Measurements from ENCODE around the gene SLC25A23. TPM values are rescaled to one million over a fixed set of nuclear protein-coding genes. Genes with fewer than 3 reads are reported as not detected.
A peak's percentile ranks its signal among the peaks of the same experiment; 100 is the strongest.

SLC25A23 gene
- polyA plus RNA-seq, 2 of the 4 experiments (the other 2 are of a cell fraction): 3.3 to 18.2 TPM

DNA sequence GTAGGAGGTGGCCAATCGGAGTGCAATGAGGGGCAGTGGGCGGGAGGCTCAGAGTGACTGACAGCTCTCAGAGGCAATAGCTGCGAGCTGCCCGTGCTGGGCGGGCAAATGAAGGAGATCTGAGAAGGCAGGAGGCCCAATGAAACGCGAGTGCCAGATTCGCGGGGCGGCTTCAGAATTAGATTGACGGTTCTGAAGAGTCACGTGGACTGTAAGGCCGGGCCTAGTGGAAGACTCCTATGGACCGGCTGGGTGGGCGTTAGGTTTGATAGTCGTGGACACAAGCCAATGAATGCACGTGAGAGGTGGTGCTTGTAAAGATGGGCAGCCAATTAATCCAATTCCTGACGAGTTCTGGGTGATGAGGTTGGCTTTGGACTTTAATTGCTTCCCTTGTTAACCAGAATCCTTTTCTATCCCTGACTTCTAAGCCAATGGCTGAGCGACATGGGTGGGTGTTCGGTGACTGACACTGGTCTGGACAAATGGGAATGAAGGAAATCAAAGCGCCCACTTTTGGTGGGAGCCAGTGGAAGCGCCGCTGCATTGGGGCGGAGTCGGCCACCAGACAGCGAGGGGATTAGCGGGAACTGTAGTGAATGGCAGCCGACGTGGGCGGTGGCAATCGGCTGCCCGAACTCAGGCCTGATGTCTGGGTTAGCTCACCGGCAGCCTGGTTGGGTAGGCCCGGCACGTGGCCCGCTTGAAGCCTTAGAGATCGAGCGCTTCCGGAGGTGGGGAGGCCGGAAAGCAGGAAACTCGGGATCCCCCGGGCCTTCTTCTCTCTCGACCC is 34.5 kb downstream of the SLC25A23 start:
- ATAC-seq: peak; percentile 95 to 96
- Histone ChIP-seq H3K9me3 (no peaks in the 10 kb centered on the region), H3K4me3 (peak overlapping the region; percentile 15; the same call in 2 of the 3 replicates), H3K27ac (peak overlapping the region; percentile 68 to 87), H3K4me2 (peak overlapping the region; percentile 51), H3K4me1 (peaks cover 15% of the 10 kb centered on the region; the same call in 2 of the 3 replicates)
- DNase-seq (ENCODE audit: low read depth in 1 of 2, low spot score in 1 of 2): peak; percentile 97 to 100
- 4% methylated on average over 34 of the region's 43 CpGs for WGBS (ENCODE audit: missing lambda C conversion rate)
- FAIRE-seq: no peak
- CTCF ChIA-PET: interaction anchor here (1.0 to 1.4 kb wide), 2 partner anchors 9 to 207 kb away, joined by 3 to 4 read pairs; no protein-coding TSS in a partner anchor
- POLR2A ChIA-PET: interaction anchor here (0.7 to 1.2 kb wide), 5 partner anchors 11 to 64 kb away, joined by 3 to 6 read pairs (median 4); partner anchors contain the start of genes ALKBH7, CLPP and GTF2F1
- TF ChIP-seq RFX5 (IDR thresholded peaks at IDR 0.05): 0 out of 2 replicates have a peak, but pooled peaks have one; percentile 9
- TF ChIP-seq, protein P1, sequence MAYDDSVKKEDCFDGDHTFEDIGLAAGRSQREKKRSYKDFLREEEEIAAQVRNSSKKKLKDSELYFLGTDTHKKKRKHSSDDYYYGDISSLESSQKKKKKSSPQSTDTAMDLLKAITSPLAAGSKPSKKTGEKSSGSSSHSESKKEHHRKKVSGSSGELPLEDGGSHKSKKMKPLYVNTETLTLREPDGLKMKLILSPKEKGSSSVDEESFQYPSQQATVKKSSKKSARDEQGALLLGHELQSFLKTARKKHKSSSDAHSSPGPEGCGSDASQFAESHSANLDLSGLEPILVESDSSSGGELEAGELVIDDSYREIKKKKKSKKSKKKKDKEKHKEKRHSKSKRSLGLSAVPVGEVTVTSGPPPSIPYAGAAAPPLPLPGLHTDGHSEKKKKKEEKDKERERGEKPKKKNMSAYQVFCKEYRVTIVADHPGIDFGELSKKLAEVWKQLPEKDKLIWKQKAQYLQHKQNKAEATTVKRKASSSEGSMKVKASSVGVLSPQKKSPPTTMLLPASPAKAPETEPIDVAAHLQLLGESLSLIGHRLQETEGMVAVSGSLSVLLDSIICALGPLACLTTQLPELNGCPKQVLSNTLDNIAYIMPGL (CRISPR knock-in tag; IDR thresholded peaks at IDR 0.05; ENCODE audit: borderline replicate concordance): peak; percentile 74; the same call in 1 of the 2 replicates
- peak; percentile 42 for TF ChIP-seq BHLHE40 (IDR thresholded peaks at IDR 0.05; ENCODE audit: low read depth, low read length)
- no peak for TF ChIP-seq POLR2AphosphoS2 (conservative IDR thresholded peaks at IDR 0.05; ENCODE audit: low read length)
- no peak for TF ChIP-seq MAFK (IDR thresholded peaks at IDR 0.05; ENCODE audit: partially characterized antibody)
- no peak for TF ChIP-seq CBX8 (IDR thresholded peaks at IDR 0.05)
- no peak for TF ChIP-seq MYC (IDR thresholded peaks at IDR 0.05; ENCODE audit: borderline replicate concordance, low read length)
- peak; percentile 73; the same call in 1 of the 2 replicates for TF ChIP-seq TFCP2L1 (CRISPR knock-in tag; IDR thresholded peaks at IDR 0.05)
- peak; percentile 17; the same call in 1 of the 2 replicates for TF ChIP-seq POLR2A (IDR thresholded peaks at IDR 0.05; ENCODE audit: low read length)
- TF ChIP-seq PHF8 (IDR thresholded peaks at IDR 0.05; ENCODE audit: borderline replicate concordance, low read depth): no peak
- TF ChIP-seq, protein P2, sequence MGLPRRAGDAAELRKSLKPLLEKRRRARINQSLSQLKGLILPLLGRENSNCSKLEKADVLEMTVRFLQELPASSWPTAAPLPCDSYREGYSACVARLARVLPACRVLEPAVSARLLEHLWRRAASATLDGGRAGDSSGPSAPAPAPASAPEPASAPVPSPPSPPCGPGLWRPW (IDR thresholded peaks at IDR 0.05): no peak
- TF ChIP-seq, protein P3, sequence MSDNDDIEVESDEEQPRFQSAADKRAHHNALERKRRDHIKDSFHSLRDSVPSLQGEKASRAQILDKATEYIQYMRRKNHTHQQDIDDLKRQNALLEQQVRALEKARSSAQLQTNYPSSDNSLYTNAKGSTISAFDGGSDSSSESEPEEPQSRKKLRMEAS (IDR thresholded peaks at IDR 0.05): peak; percentile 98
- no peak for TF ChIP-seq ESRRA (IDR thresholded peaks at IDR 0.05; ENCODE audit: borderline replicate concordance, low read length)
- TF ChIP-seq FOSL2 (IDR thresholded peaks at IDR 0.05): no peak
- no peak for TF ChIP-seq FOSL2 (CRISPR knock-in tag; IDR thresholded peaks at IDR 0.05)
- TF ChIP-seq, protein P4, sequence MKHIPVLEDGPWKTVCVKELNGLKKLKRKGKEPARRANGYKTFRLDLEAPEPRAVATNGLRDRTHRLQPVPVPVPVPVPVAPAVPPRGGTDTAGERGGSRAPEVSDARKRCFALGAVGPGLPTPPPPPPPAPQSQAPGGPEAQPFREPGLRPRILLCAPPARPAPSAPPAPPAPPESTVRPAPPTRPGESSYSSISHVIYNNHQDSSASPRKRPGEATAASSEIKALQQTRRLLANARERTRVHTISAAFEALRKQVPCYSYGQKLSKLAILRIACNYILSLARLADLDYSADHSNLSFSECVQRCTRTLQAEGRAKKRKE (CRISPR knock-in tag; IDR thresholded peaks at IDR 0.05; ENCODE audit: low read depth): peak; percentile 95; the same call in 1 of the 2 replicates
- no peak for TF ChIP-seq KDM1A (IDR thresholded peaks at IDR 0.05; ENCODE audit: low read depth)
- no peak for TF ChIP-seq JUN (IDR thresholded peaks at IDR 0.05)
- peak; percentile 39; the same call in 1 of the 2 replicates for TF ChIP-seq NPAS2 (CRISPR knock-in tag; IDR thresholded peaks at IDR 0.05; ENCODE audit: borderline replicate concordance)
- TF ChIP-seq RARB (CRISPR knock-in tag; IDR thresholded peaks at IDR 0.05): no peak
- TF ChIP-seq FOXS1 (CRISPR knock-in tag; IDR thresholded peaks at IDR 0.05): no peak; the same call in 1 of the 2 replicates
- TF ChIP-seq HOXA7 (CRISPR knock-in tag; IDR thresholded peaks at IDR 0.05): no peak
- no peak for TF ChIP-seq SREBF2 (IDR thresholded peaks at IDR 0.05)
- TF ChIP-seq, protein P5, sequence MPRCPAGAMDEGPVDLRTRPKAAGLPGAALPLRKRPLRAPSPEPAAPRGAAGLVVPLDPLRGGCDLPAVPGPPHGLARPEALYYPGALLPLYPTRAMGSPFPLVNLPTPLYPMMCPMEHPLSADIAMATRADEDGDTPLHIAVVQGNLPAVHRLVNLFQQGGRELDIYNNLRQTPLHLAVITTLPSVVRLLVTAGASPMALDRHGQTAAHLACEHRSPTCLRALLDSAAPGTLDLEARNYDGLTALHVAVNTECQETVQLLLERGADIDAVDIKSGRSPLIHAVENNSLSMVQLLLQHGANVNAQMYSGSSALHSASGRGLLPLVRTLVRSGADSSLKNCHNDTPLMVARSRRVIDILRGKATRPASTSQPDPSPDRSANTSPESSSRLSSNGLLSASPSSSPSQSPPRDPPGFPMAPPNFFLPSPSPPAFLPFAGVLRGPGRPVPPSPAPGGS (IDR thresholded peaks at IDR 0.05): no peak
- TF ChIP-seq CBX2 (IDR thresholded peaks at IDR 0.05; ENCODE audit: borderline replicate concordance, low read depth): no peak
- TF ChIP-seq EHF (CRISPR knock-in tag; IDR thresholded peaks at IDR 0.05): peak; percentile 70; the same call in 1 of the 2 replicates
- 0 out of 2 replicates have a peak, but pooled peaks have one; percentile 33 for TF ChIP-seq ZNF302 (CRISPR knock-in tag; IDR thresholded peaks at IDR 0.05)
- no peak for TF ChIP-seq EHMT2 (IDR thresholded peaks at IDR 0.05; ENCODE audit: low read depth)
- no peak for TF ChIP-seq CEBPB (IDR thresholded peaks at IDR 0.05)
- TF ChIP-seq, protein P6, sequence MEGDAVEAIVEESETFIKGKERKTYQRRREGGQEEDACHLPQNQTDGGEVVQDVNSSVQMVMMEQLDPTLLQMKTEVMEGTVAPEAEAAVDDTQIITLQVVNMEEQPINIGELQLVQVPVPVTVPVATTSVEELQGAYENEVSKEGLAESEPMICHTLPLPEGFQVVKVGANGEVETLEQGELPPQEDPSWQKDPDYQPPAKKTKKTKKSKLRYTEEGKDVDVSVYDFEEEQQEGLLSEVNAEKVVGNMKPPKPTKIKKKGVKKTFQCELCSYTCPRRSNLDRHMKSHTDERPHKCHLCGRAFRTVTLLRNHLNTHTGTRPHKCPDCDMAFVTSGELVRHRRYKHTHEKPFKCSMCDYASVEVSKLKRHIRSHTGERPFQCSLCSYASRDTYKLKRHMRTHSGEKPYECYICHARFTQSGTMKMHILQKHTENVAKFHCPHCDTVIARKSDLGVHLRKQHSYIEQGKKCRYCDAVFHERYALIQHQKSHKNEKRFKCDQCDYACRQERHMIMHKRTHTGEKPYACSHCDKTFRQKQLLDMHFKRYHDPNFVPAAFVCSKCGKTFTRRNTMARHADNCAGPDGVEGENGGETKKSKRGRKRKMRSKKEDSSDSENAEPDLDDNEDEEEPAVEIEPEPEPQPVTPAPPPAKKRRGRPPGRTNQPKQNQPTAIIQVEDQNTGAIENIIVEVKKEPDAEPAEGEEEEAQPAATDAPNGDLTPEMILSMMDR (IDR thresholded peaks at IDR 0.05): no peak
- no peak for TF ChIP-seq RNF2 (IDR thresholded peaks at IDR 0.05; ENCODE audit: borderline replicate concordance, low read depth)
- peak; percentile 86 for TF ChIP-seq TP53 (CRISPR knock-in tag; IDR thresholded peaks at IDR 0.05)
- TF ChIP-seq NR3C1 (IDR thresholded peaks at IDR 0.05): no peak
- TF ChIP-seq KDM5A (IDR thresholded peaks at IDR 0.05): no peak
- no peak for TF ChIP-seq FOSB (CRISPR knock-in tag; IDR thresholded peaks at IDR 0.05)
- no peak for TF ChIP-seq HDAC2 (IDR thresholded peaks at IDR 0.05)
